Measurements from ENCODE around the gene CNTN5.

The CNTN5 gene

GRCh38 chr11:99742501-99742900 lies 721.8 kb downstream of the CNTN5 start:
- no peak for TF ChIP-seq ZNF391 (tag by site-specific recombination; IDR thresholded peaks at IDR 0.05; ENCODE audit: borderline replicate concordance, low read depth)
- TF ChIP-seq ZNF48 (tag by site-specific recombination; IDR thresholded peaks at IDR 0.05), result no peak
- no peak for TF ChIP-seq GLIS2 (tag by site-specific recombination; IDR thresholded peaks at IDR 0.05)
- no peak for TF ChIP-seq SALL2 (tag by site-specific recombination; IDR thresholded peaks at IDR 0.05; ENCODE audit: borderline replicate concordance)
- no peak for TF ChIP-seq SP7 (tag by site-specific recombination; IDR thresholded peaks at IDR 0.05)
- no peak for TF ChIP-seq ZNF324 (tag by site-specific recombination; IDR thresholded peaks at IDR 0.05)
- no peak for TF ChIP-seq YY2 (tag by site-specific recombination; IDR thresholded peaks at IDR 0.05)
- TF ChIP-seq ZNF202 (tag by site-specific recombination; IDR thresholded peaks at IDR 0.05; ENCODE audit: borderline replicate concordance), result no peak
- TF ChIP-seq ZNF513 (tag by site-specific recombination; IDR thresholded peaks at IDR 0.05), result no peak
- TF ChIP-seq ZEB2 (tag by site-specific recombination; IDR thresholded peaks at IDR 0.05), result no peak
- no peak for TF ChIP-seq KLF9 (tag by site-specific recombination; IDR thresholded peaks at IDR 0.05; ENCODE audit: low read depth)
- no peak for TF ChIP-seq ZNF24 (tag by site-specific recombination; IDR thresholded peaks at IDR 0.05)
- no peaks in the 10 kb centered on the region for H3K36me3 ChIP-seq (ENCODE audit: control insufficient read depth in 2 of 2, insufficient read depth in 1 of 2, low read length in 2 of 2)
- ChIA-PET POLR2A (no interaction called here), CTCF (no interaction called here)
- H3K9me3 ChIP-seq (ENCODE audit: control insufficient read depth, insufficient read depth, low read depth, low read length), result no peaks in the 10 kb centered on the region
- H3K4me3 ChIP-seq (ENCODE audit: low read depth, low read length), result no peak overlapping the region
- H3K4me1 ChIP-seq (ENCODE audit: control insufficient read depth, insufficient read depth, low read length), result no peaks in the 10 kb centered on the region
- H3K27ac ChIP-seq (ENCODE audit: extremely low read depth, low read depth, low read length), result no peak overlapping the region

GRCh38 chr11:99759787-99760186 lies 739.0 kb downstream of the CNTN5 start:
- no peak for TF ChIP-seq ZNF623 (tag by site-specific recombination; IDR thresholded peaks at IDR 0.05)
- TF ChIP-seq ZNF837 (tag by site-specific recombination; IDR thresholded peaks at IDR 0.05), result no peak
- TF ChIP-seq ZNF433 (tag by site-specific recombination; IDR thresholded peaks at IDR 0.05; ENCODE audit: low read depth), result no peak
- TF ChIP-seq ZBTB48 (tag by site-specific recombination; IDR thresholded peaks at IDR 0.05), result no peak
- no peak for TF ChIP-seq ZNF76 (tag by site-specific recombination; IDR thresholded peaks at IDR 0.05; ENCODE audit: borderline replicate concordance, low read depth)
- TF ChIP-seq ATF2 (tag by site-specific recombination; IDR thresholded peaks at IDR 0.05; ENCODE audit: low read depth), result no peak
- TF ChIP-seq PRDM4 (tag by site-specific recombination; IDR thresholded peaks at IDR 0.05), result no peak
- TF ChIP-seq ZNF629 (tag by site-specific recombination; IDR thresholded peaks at IDR 0.05), result no peak
- TF ChIP-seq ZNF510 (tag by site-specific recombination; IDR thresholded peaks at IDR 0.05; ENCODE audit: insufficient replicate concordance), result no peak
- no peak for TF ChIP-seq ZNF488 (tag by site-specific recombination; IDR thresholded peaks at IDR 0.05)

More at GRCh38 chr11:99759787-99760186, 739.0 kb downstream of the CNTN5 start:
- no peaks in the 10 kb centered on the region for H3K36me3 ChIP-seq (ENCODE audit: control insufficient read depth in 2 of 2, insufficient read depth in 1 of 2, low read length in 2 of 2)
- H3K27ac ChIP-seq (ENCODE audit: extremely low read depth, low read depth, low read length), result no peak overlapping the region
- H3K4me3 ChIP-seq (ENCODE audit: low read depth, low read length), result no peak overlapping the region
- ChIA-PET POLR2A (no interaction called here), CTCF (interaction anchor here (1.0 kb wide), 1 partner anchor 250 kb away, joined by 3 read pairs; no protein-coding TSS in a partner anchor)
- no peaks in the 10 kb centered on the region for H3K9me3 ChIP-seq (ENCODE audit: control insufficient read depth, insufficient read depth, low read depth, low read length)
- no peaks in the 10 kb centered on the region for H3K4me1 ChIP-seq (ENCODE audit: control insufficient read depth, insufficient read depth, low read length)

All from HEK293 (cell line).